Activated CD8-positive, alpha-beta T cell treated with anti-CD3 and anti-CD28 coated beads for 36 hours (primary cell): ENCODE measurements around the gene ADH1C. TPM values are rescaled to one million over a fixed set of nuclear protein-coding genes. Genes with fewer than 3 reads are reported as not detected.
"Not testable (repeated sequence)": the region's sequence is repeated elsewhere in the genome, so short reads cannot be mapped to it uniquely, and the experiment has no call there.

ENCODE experiments used
- ATAC-seq: fragments of 200-7000 bp; cut with Tn5 transposase; one replicate; pipeline ENCODE4 v1.10.0; 2021; ENCODE audit warnings: mild to moderate bottlenecking, moderate library complexity
- CTCF ChIA-PET: fragments of 350-600 bp; sonication (Branson Sonifier 250); formaldehyde crosslinking; loops from one replicate; lab custom pipeline; 2021; ENCODE audit warnings: antibody characterized with exemption; lab: Charles Lee
- POLR2A ChIA-PET: fragments of 350-600 bp; sonication (Branson Sonifier 250); formaldehyde crosslinking; loops from one replicate; lab custom pipeline; 2021; ENCODE audit warnings: antibody characterized with exemption; lab: Charles Lee
- DNase-seq: peaks from one replicate; pipeline ENCODE4 v3.0.0-alpha.2; 2020
- H3K27ac Mint-ChIP-seq: one replicate; pipeline ENCODE4 v1.8.0; 2021; ENCODE audit warnings: mild to moderate bottlenecking, mixed read lengths
- H3K27me3 Mint-ChIP-seq: one replicate; pipeline ENCODE4 v1.8.0; 2021; ENCODE audit warnings: mixed read lengths
- H3K36me3 Mint-ChIP-seq: one replicate; pipeline ENCODE4 v1.8.0; 2021; ENCODE audit warnings: low read depth, mixed read lengths
- H3K4me1 Mint-ChIP-seq: one replicate; pipeline ENCODE4 v1.8.0; 2021; ENCODE audit warnings: low read depth, mixed read lengths
- H3K4me3 Mint-ChIP-seq: one replicate; pipeline ENCODE4 v1.8.0; 2021; ENCODE audit warnings: mild to moderate bottlenecking, moderate library complexity, mixed read lengths
- H3K9me3 Mint-ChIP-seq: one replicate; pipeline ENCODE4 v1.8.0; 2021; ENCODE audit warnings: mixed read lengths
- intact Hi-C: fragments of 100-400 bp; cut with micrococcal nuclease; formaldehyde crosslinking; loops from one replicate; pipeline ENCODE4 v1.10.0; 2022
- total RNA-seq, 2 experiments: library from RNA; stranded (reverse); gene quantifications; one replicate each; pipeline ENCODE4 v1.2.3, GENCODE V29; 2021
- TF ChIP-seq, protein P1 (sequence below): fragments of 200-600 bp; IDR thresholded peaks from one replicate; pipeline ENCODE4 v1.8.0; 2022; ENCODE audit warnings: antibody characterized with exemption, mild to moderate bottlenecking

ADH1C gene
- total RNA-seq, 2 experiments from 2014 or later: not detected

DNA sequence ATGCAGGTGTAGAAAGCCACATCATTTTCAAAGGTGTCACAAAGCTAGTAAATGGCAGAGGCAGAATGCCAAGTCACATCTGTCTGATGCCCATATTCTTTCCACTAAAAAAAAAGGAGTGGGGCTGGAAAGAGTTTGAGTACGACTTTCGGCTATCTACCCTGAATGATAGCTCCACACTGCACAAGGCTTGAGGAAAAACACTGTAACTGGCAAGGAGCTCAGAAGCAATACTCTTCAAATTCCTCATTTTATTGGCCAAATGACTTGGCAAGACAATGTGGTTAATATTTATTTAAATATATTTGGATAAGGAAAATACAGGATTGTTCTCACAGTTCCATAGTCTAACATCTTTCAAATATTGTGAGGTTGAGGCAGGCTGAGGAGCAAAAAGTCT, 5.4 kb upstream of the ADH1C start:
- POLR2A ChIA-PET: no interaction called here

DNA sequence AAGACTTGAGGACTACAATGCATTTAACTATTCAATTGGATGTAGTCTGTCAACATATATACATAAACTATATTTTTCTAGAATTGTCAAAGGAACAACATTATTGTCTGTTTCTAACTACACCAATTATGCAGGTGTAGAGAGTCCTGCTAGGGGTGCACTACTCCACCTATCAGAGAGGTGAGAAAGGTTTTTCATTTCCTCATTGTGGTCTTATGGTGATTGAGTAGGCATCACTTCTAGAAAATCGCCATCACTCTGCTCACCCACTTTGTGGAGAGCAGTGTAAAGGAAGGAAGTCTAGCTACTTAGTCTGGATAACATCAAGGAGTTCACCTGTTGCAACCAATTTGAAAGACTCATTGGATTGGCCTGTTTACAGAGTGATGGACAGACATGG, 4.4 kb upstream of the ADH1C start:
- H3K4me1 Mint-ChIP-seq: no peaks in the 10 kb centered on the region
- no peak overlapping the region for H3K4me3 Mint-ChIP-seq
- H3K9me3 Mint-ChIP-seq: peaks cover 5% of the 10 kb centered on the region
- no peak overlapping the region for H3K27ac Mint-ChIP-seq
- H3K27me3 Mint-ChIP-seq: peaks cover 6% of the 10 kb centered on the region
- H3K36me3 Mint-ChIP-seq: no peaks in the 10 kb centered on the region
- ChIA-PET POLR2A (no interaction called here), CTCF (interaction anchor here (0.8 kb wide), 1 partner anchor 48 kb away, joined by 3 read pairs; no protein-coding TSS in a partner anchor)
- intact Hi-C loops: no loop called here
- TF ChIP-seq, protein P1, sequence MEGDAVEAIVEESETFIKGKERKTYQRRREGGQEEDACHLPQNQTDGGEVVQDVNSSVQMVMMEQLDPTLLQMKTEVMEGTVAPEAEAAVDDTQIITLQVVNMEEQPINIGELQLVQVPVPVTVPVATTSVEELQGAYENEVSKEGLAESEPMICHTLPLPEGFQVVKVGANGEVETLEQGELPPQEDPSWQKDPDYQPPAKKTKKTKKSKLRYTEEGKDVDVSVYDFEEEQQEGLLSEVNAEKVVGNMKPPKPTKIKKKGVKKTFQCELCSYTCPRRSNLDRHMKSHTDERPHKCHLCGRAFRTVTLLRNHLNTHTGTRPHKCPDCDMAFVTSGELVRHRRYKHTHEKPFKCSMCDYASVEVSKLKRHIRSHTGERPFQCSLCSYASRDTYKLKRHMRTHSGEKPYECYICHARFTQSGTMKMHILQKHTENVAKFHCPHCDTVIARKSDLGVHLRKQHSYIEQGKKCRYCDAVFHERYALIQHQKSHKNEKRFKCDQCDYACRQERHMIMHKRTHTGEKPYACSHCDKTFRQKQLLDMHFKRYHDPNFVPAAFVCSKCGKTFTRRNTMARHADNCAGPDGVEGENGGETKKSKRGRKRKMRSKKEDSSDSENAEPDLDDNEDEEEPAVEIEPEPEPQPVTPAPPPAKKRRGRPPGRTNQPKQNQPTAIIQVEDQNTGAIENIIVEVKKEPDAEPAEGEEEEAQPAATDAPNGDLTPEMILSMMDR: no peak
- DNase-seq: no peak
- no peak for ATAC-seq

More for the DNA sequence above, 5.4 kb upstream of the ADH1C start:
- no peak for DNase-seq
- intact Hi-C loops: no loop called here
- CTCF ChIA-PET: interaction anchor here (1.0 kb wide), 1 partner anchor 19 kb away, joined by 4 read pairs; no protein-coding TSS in a partner anchor
- TF ChIP-seq, protein P1: no peak
- Mint-ChIP-seq H3K4me1 (no peaks in the 10 kb centered on the region), H3K36me3 (no peaks in the 10 kb centered on the region), H3K27me3 (peaks cover 1% of the 10 kb centered on the region), H3K9me3 (peaks cover 5% of the 10 kb centered on the region), H3K27ac (no peak overlapping the region), H3K4me3 (no peak overlapping the region)
- ATAC-seq: no peak

GRCh38 chr4:99356149-99356548, 3.6 kb upstream of the ADH1C start:
- intact Hi-C loops, H3K36me3 Mint-ChIP-seq, ATAC-seq, CTCF ChIA-PET, H3K4me3 Mint-ChIP-seq, POLR2A ChIA-PET, H3K9me3 Mint-ChIP-seq, H3K27me3 Mint-ChIP-seq, H3K27ac Mint-ChIP-seq, H3K4me1 Mint-ChIP-seq: not testable (repeated sequence)
- DNase-seq: peak; percentile 27

DNA sequence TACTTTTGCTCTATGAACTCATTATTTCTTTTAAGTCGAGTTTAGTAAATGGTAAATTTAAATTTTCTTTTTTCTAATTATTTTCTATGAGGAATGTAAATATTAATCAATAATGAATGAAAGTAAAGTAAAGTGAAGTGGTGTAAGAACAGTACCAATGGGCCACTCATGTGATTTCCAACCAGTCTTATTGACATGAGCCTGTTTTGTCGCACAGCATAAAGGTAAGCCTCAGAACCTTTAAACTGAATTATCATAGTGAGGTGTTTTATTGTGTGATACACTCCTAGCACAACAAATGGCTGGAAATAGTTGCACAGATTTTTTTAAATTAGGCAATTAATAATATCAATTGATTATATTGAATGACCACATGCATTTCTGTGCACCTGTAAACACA, 1.1 kb downstream of the ADH1C start:
- TF ChIP-seq, protein P1: no peak
- intact Hi-C loops: no loop called here
- POLR2A ChIA-PET: no interaction called here
- CTCF ChIA-PET: no interaction called here
- Mint-ChIP-seq H3K36me3 (no peaks in the 10 kb centered on the region), H3K4me3 (no peak overlapping the region), H3K9me3 (peaks cover 5% of the 10 kb centered on the region), H3K4me1 (no peaks in the 10 kb centered on the region), H3K27ac (no peak overlapping the region), H3K27me3 (peaks cover 6% of the 10 kb centered on the region)
- DNase-seq (no peak), ATAC-seq (no peak)

- intact Hi-C loops: no loop called here
- Mint-ChIP-seq H3K4me3 (no peak overlapping the region), H3K4me1 (no peaks in the 10 kb centered on the region), H3K36me3 (no peaks in the 10 kb centered on the region), H3K27ac (no peak overlapping the region), H3K9me3 (no peaks in the 10 kb centered on the region), H3K27me3 (peaks cover 8% of the 10 kb centered on the region)
- POLR2A ChIA-PET: no interaction called here
- CTCF ChIA-PET: no interaction called here
- no peak for ATAC-seq
- TF ChIP-seq, protein P1: no peak
- DNase-seq: no peak
These were observed 3.2 kb downstream of the ADH1C start for GRCh38 chr4:99349338-99349737.

- intact Hi-C loops, CTCF ChIA-PET: not testable (repeated sequence)
These were observed 9.9 kb downstream of the ADH1C start for GRCh38 chr4:99342624-99343023.

More at GRCh38 chr4:99342624-99343023, 9.9 kb downstream of the ADH1C start:
- DNase-seq, POLR2A ChIA-PET, H3K27ac Mint-ChIP-seq, H3K36me3 Mint-ChIP-seq, H3K4me3 Mint-ChIP-seq, ATAC-seq, H3K27me3 Mint-ChIP-seq, H3K4me1 Mint-ChIP-seq, H3K9me3 Mint-ChIP-seq: not testable (repeated sequence)
